A673 (cell line): ENCODE results near the gene FBXO10. TPM values are rescaled to one million over a fixed set of nuclear protein-coding genes. Genes with fewer than 3 reads are reported as not detected.
A peak's percentile ranks its signal among the peaks of the same experiment; 100 is the strongest.

Source experiments
- BruUV-seq: library from RNA; stranded (reverse); fragments of 400-500 nt; replicated peaks from 2 replicates; lab custom pipeline; 2021; lab: Mats Ljungman, UMichigan
- CTCF ChIA-PET: fragments of 300-600 bp; sonication (Branson Sonifier 250); formaldehyde crosslinking; loops from one replicate; lab custom pipeline; 2022; ENCODE audit warnings: antibody characterized with exemption; lab: Charles Lee
- POLR2A ChIA-PET: fragments of 300-600 bp; sonication (Branson Sonifier 250); formaldehyde crosslinking; loops from one replicate; lab custom pipeline; 2022; ENCODE audit warnings: antibody characterized with exemption; ENCODE audit not compliant: low non-redundant PET; lab: Charles Lee
- DNase-seq: peaks from one replicate; pipeline ENCODE4 v3.0.0-alpha.2; 2015; ENCODE audit warnings: low spot score
- H3K27ac ChIP-seq: fragments of 200-600 bp; sonication (generic); 2 replicates; pipeline ENCODE4 v1.5.1; 2016; ENCODE audit warnings: mixed run types, low read depth, mild to moderate bottlenecking, mixed read lengths, antibody characterized with exemption, low read length; ENCODE audit not compliant: poor library complexity, severe bottlenecking
- H3K27me3 ChIP-seq: fragments of 200-600 bp; sonication (generic); replicated peaks from 2 replicates; pipeline ENCODE4 v1.6.1; 2017; ENCODE audit warnings: mixed run types, low read depth, mild to moderate bottlenecking, mixed read lengths, antibody characterized with exemption, low read length; ENCODE audit not compliant: insufficient read depth, poor library complexity
- H3K36me3 ChIP-seq: fragments of 200-600 bp; sonication (generic); 2 replicates; pipeline ENCODE4 v1.6.1; 2016; ENCODE audit warnings: mixed run types, mild to moderate bottlenecking, mixed read lengths, antibody characterized with exemption, low read length; ENCODE audit not compliant: insufficient read depth, poor library complexity, severe bottlenecking
- H3K4me1 ChIP-seq: fragments of 200-600 bp; sonication (generic); 2 replicates; pipeline ENCODE4 v1.6.1; 2017; ENCODE audit warnings: mixed run types, mild to moderate bottlenecking, mixed read lengths, antibody characterized with exemption, low read length; ENCODE audit not compliant: insufficient read depth, poor library complexity, severe bottlenecking
- H3K4me3 ChIP-seq: fragments of 200-600 bp; sonication (generic); 2 replicates; pipeline ENCODE4 v1.5.1; 2016; ENCODE audit warnings: low read depth, mixed run types, mild to moderate bottlenecking, mixed read lengths, low read length; ENCODE audit not compliant: poor library complexity, severe bottlenecking
- H3K9me3 ChIP-seq: fragments of 200-600 bp; sonication (generic); 2 replicates; pipeline ENCODE4 v1.6.1; 2016; ENCODE audit warnings: mixed run types, low read depth, mild to moderate bottlenecking, mixed read lengths, antibody characterized with exemption, low read length; ENCODE audit not compliant: poor library complexity, severe bottlenecking
- CTCF ChIP-seq: fragments of 300-800, 200-600 bp; sonication (generic); conservative IDR thresholded peaks from 2 replicates; pipeline ENCODE4 v1.5.1; 2017; ENCODE audit warnings: low read depth, mild to moderate bottlenecking, antibody characterized with exemption, low read length, moderate library complexity, mixed read lengths
- EZH2 ChIP-seq: fragments of 200-600 bp; sonication (generic); IDR thresholded peaks from 2 replicates; pipeline ENCODE4 v1.6.1; 2017; ENCODE audit warnings: borderline replicate concordance, low read depth, mild to moderate bottlenecking, mixed read lengths, antibody characterized with exemption, low read length; ENCODE audit not compliant: poor library complexity, severe bottlenecking
- intact Hi-C: fragments of 100-400 bp; cut with micrococcal nuclease; formaldehyde crosslinking; loops from one replicate; pipeline ENCODE4 v1.10.0; 2022; ENCODE audit not compliant: unreplicated experiment
- total RNA-seq: library from RNA; stranded (reverse); gene quantifications from 2 replicates; pipeline ENCODE4 v1.2.3, GENCODE V29; 2021

Gene FBXO10
- total RNA-seq, 1 experiment from 2014 or later, result 14.5 TPM

GRCh38 chr9:37587521-37587920 is 11.3 kb upstream of the FBXO10 start:
- POLR2A ChIA-PET, result no interaction called here

GRCh38 chr9:37583522-37584121 is 7.4 kb upstream of the FBXO10 start:
- TF ChIP-seq CTCF (no peak), EZH2 (no peak)
- H3K4me3 ChIP-seq, result no peak overlapping the region
- intact Hi-C loops, result loop anchor here (10.0 kb wide), 1 partner anchor 99 kb away; the partner anchor contains the start of gene POLR1E
- no TSS peak for BruUV-seq
- H3K36me3 ChIP-seq, result peaks cover 79% of the 10 kb centered on the region
- CTCF ChIA-PET, result no interaction called here
- no peaks in the 10 kb centered on the region for H3K27me3 ChIP-seq
- DNase-seq, result no peak
- H3K4me1 ChIP-seq, result no peaks in the 10 kb centered on the region
- POLR2A ChIA-PET, result no interaction called here
- no peak overlapping the region for H3K27ac ChIP-seq
- no peaks in the 10 kb centered on the region for H3K9me3 ChIP-seq

More at GRCh38 chr9:37587521-37587920, 11.3 kb upstream of the FBXO10 start:
- Histone ChIP-seq H3K4me3 (no peak overlapping the region), H3K4me1 (peaks cover 9% of the 10 kb centered on the region), H3K27me3 (no peaks in the 10 kb centered on the region), H3K9me3 (no peaks in the 10 kb centered on the region), H3K36me3 (peaks cover 67% of the 10 kb centered on the region), H3K27ac (no peak overlapping the region)
- no peak for TF ChIP-seq EZH2
- TF ChIP-seq CTCF, result no peak
- no TSS peak for BruUV-seq
- DNase-seq, result no peak
- intact Hi-C loops, result loop anchor here (10.0 kb wide), 1 partner anchor 103 kb away; the partner anchor contains the start of gene POLR1E
- CTCF ChIA-PET, result no interaction called here

GRCh38 chr9:37582548-37583157 is 6.5 kb upstream of the FBXO10 start:
- intact Hi-C loops, result loop anchor here (10.0 kb wide), 1 partner anchor 98 kb away; the partner anchor contains the start of gene POLR1E

More at GRCh38 chr9:37582548-37583157, 6.5 kb upstream of the FBXO10 start:
- H3K36me3 ChIP-seq, result peaks cover 70% of the 10 kb centered on the region
- H3K27ac ChIP-seq, result no peak overlapping the region
- peak; percentile 73 for DNase-seq
- TF ChIP-seq CTCF (peak; percentile 73), EZH2 (no peak)
- ChIA-PET POLR2A (no interaction called here), CTCF (no interaction called here)
- no TSS peak for BruUV-seq
- H3K9me3 ChIP-seq, result no peaks in the 10 kb centered on the region
- H3K4me3 ChIP-seq, result no peak overlapping the region
- no peaks in the 10 kb centered on the region for H3K4me1 ChIP-seq
- H3K27me3 ChIP-seq, result no peaks in the 10 kb centered on the region
